ENCODE data around the gene LAX1.

Gene LAX1

DNA sequence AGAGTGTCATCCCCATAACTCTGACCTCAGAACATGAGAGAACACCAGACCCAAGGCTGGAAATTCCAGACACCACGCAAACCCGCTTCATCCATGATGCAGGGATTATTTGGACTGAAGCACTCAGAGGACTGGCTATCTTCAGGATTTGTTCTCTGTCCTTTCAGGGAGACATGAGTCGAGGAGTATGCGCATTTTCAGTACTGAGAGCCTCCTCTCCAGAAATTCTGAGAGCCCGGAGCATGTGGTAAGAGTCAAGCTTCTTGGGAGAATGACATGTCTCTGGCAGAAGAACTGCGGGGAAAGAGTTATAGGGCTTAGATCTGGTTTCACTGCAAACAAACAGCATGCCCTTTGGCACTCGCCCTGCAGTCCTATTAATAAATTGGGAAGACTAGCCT lies 6.9 kb downstream of the LAX1 start:
- TF ChIP-seq, protein P1, sequence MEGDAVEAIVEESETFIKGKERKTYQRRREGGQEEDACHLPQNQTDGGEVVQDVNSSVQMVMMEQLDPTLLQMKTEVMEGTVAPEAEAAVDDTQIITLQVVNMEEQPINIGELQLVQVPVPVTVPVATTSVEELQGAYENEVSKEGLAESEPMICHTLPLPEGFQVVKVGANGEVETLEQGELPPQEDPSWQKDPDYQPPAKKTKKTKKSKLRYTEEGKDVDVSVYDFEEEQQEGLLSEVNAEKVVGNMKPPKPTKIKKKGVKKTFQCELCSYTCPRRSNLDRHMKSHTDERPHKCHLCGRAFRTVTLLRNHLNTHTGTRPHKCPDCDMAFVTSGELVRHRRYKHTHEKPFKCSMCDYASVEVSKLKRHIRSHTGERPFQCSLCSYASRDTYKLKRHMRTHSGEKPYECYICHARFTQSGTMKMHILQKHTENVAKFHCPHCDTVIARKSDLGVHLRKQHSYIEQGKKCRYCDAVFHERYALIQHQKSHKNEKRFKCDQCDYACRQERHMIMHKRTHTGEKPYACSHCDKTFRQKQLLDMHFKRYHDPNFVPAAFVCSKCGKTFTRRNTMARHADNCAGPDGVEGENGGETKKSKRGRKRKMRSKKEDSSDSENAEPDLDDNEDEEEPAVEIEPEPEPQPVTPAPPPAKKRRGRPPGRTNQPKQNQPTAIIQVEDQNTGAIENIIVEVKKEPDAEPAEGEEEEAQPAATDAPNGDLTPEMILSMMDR (conservative IDR thresholded peaks at IDR 0.05), result no peak
- peak overlapping the region; percentile 41 for H3K27ac ChIP-seq

DNA sequence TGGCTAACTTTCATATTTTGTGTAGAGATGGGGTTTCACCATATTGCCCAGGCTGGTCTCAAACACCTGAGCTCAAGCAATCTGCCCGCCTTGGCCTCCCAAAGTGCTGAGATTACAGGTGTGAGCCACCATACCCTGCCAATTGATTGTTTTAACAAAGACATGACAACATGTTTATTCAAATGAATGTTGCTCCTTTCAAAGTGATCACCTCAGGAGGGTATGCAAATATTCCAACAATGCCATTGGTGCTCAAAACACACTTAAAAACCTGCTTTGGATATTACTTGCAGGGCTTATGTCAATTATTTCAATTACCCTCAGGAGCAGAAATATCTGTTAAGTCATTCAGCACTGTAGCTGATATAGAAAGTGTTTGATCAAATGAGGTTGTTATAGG lies 7.9 kb downstream of the LAX1 start:
- TF ChIP-seq, protein P1 (conservative IDR thresholded peaks at IDR 0.05), result no peak
- H3K27ac ChIP-seq, result peak overlapping the region; percentile 41; the same call in 1 of the 2 replicates

DNA sequence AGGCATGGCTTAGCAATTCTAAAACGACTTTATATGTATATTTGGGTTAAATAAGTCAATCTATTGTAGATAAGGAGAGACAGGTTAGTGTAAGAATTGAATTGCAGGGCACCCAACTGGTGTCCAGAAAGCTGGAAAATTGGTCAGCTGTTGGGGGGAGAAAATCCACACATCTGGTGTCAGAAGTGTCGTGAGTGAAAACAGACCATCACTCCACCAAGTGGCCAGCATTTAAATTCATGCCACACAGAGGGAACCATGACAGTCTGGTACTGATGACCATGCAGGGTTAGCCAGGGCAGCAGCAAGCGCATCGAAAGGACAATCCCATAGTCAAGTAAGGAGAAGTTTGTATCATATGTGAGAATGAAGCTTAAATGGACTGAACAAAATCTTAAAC lies 11.7 kb downstream of the LAX1 start:
- H3K27ac ChIP-seq, result no peak overlapping the region
- TF ChIP-seq, protein P1 (conservative IDR thresholded peaks at IDR 0.05), result peak; percentile 50

DNA sequence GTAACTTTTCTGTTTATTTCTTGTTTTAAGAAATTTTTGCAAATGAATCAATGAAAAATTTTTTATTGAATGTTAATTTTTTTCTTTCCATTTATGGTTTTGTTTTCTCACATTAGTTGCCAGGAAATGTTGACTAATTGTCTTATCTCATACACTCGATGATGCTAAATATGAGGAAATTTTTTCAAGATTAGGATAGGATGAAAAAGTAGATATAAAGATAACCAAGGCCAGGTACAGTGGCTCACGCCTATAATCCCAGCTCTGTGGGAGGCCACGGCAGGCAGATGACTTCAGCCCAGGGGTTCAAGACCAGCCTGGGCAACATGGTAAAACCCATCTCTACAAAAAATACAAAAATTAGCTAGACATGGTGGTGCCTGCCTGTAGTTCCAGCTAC lies 12.6 kb downstream of the LAX1 start:
- TF ChIP-seq, protein P1 (conservative IDR thresholded peaks at IDR 0.05), result no peak
- H3K27ac ChIP-seq, result no peak overlapping the region

DNA sequence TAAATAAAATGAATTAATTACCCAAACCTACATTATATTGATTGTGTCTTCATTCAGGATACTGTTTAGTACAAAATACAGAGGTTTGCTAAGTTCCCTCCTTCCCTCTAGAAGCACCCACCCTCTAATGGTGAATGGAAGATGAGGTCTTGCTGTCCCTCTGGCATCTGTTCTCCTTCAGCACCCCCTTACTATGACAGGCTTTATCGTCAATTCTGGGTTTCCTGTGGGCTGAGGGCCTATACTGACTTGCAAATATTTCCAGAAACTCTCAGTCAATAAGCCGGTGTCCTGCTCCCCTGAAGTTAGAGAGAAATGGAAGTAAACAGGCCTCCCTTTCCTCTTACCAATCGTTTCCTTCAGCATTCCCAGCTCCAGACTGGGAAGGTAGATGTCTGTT lies 13.2 kb downstream of the LAX1 start:
- no peak overlapping the region for H3K27ac ChIP-seq
- TF ChIP-seq, protein P1 (conservative IDR thresholded peaks at IDR 0.05), result no peak

DNA sequence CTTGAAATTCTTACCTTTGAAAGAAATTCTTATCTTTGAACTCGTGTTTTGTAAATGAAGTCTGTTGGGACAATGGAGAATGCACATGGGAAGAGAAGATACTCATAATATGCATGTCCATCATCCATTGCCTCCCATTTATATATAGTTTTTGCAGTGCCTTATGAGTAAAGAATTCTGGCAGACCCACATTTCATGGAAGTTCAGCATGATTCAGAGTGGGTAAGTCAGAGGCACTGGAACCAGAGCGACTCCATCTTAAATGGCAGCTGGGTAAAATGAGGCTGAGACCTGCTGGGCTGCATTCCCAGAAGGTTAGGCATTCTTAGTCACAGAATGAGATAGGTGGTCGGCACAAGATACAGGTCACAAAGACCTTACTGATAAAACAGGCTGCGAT lies 13.8 kb downstream of the LAX1 start:
- no peak overlapping the region for H3K27ac ChIP-seq
- TF ChIP-seq, protein P1 (conservative IDR thresholded peaks at IDR 0.05), result no peak

DNA sequence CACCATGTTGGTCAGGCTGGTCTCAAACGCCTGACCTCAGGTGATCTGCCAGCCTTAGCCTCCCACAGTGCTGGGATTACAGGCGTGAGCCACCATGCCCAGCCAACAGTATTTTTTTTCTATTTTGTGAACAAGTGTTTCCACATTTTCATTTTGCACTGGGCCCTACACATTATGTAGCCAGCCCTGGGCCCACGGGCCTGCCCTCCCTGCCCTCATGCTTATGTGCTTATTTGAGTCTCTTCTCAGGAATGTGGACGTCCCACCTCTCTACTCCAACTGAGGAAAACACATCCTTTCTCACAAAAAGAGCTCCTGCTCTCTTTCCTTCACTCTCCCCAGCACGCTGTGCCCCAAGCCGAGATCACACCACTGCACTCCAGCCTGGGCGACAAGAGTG lies 17.0 kb downstream of the LAX1 start:
- TF ChIP-seq, protein P1 (conservative IDR thresholded peaks at IDR 0.05), result no peak
- H3K27ac ChIP-seq, result no peak overlapping the region

DNA sequence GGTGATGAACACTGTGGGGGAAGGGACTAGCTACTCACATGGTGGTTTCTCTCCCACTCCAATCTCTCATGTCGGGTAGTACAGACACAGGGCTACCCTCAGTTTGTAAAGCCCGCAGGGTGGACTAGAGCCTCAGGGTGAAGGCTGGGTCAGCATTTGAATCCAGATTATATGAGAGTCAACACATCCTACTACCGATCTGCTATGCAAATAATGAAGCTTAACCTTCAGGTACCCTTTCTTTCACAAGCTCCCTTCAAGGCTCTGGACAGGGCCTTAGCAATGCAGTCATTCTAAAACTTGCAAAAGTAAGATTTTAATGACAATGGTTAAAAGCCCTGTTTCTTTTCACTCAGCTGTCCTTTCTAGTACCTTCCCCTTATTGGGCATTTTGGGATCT lies 25.0 kb downstream of the LAX1 start:
- H3K27ac ChIP-seq, result no peak overlapping the region
- TF ChIP-seq, protein P1 (conservative IDR thresholded peaks at IDR 0.05), result no peak

Measured in VCaP (cell line).